K562 (cell line): ENCODE measurements around the gene ECE2. TPM values are rescaled to one million over a fixed set of nuclear protein-coding genes. Genes with fewer than 3 reads are reported as not detected.

Experiments used
- ATF6 ChIP-seq: sonication (generic); formaldehyde crosslinking; IDR thresholded peaks from 2 replicates; pipeline ENCODE4 v1.4.0; 2020; ENCODE audit warnings: mild to moderate bottlenecking, missing genetic modification reagents
- CTCF ChIP-seq, 3 experiments: IDR thresholded peaks in 2 of 3; conservative IDR thresholded peaks in 1 of 3; 2 replicates each; pipeline ENCODE4 v1.5.1; 2011 to 2012; ENCODE audit warnings: low read length in 3 of 3, mild to moderate bottlenecking in 3 of 3, control low read depth in 2 of 3, improper control_type of control experiment in 1 of 3, inconsistent platforms in 1 of 3, low read depth in 1 of 3, mixed read lengths in 1 of 3, moderate library complexity in 1 of 3; ENCODE audit not compliant: insufficient read depth in 2 of 3
- DEAF1 ChIP-seq: fragments of 450-650 bp; formaldehyde crosslinking; IDR thresholded peaks from 2 replicates; pipeline ENCODE4 v1.4.0; 2020; ENCODE audit warnings: mild to moderate bottlenecking, moderate library complexity
- FOXA3 ChIP-seq, 2 experiments: fragments of 450-650 bp in 1 of 2; sonication (generic) in 1 of 2; formaldehyde crosslinking; IDR thresholded peaks in 1 of 2; conservative IDR thresholded peaks in 1 of 2; 2 replicates each; pipeline versions ENCODE4 v1.4.0 to v1.8.0; 2020 to 2022; ENCODE audit warnings: mild to moderate bottlenecking in 2 of 2, missing genetic modification reagents in 1 of 2
- IFI16 ChIP-seq: fragments of 250-450 bp; sonication (Bioruptor Pico); IDR thresholded peaks from 2 replicates; pipeline ENCODE4 v2.1.2; 2022; ENCODE audit warnings: mild to moderate bottlenecking, inconsistent platforms
- IRF9 ChIP-seq: fragments of 450-650 bp; IDR thresholded peaks from 2 replicates; pipeline ENCODE4 v1.6.1; 2016; ENCODE audit warnings: missing biosample characterization, missing genetic modification characterization
- LARP7 ChIP-seq: fragments of 450-650 bp; IDR thresholded peaks from 2 replicates; pipeline ENCODE4 v1.6.1; 2016
- MAZ ChIP-seq, 2 experiments: fragments of 450-650 bp in 1 of 2; sonication (generic) in 1 of 2; formaldehyde crosslinking; IDR thresholded peaks in 1 of 2; conservative IDR thresholded peaks in 1 of 2; 2 replicates each; pipeline versions ENCODE4 v1.4.0 to v1.5.0; 2020; ENCODE audit warnings: mild to moderate bottlenecking in 1 of 2, missing genetic modification reagents in 1 of 2
- MLLT1 ChIP-seq, 2 experiments: fragments of 450-650 bp; IDR thresholded peaks; 2 replicates each; pipeline ENCODE4 v1.6.1; 2016
- RB1 ChIP-seq: fragments of 450-650 bp; IDR thresholded peaks from 2 replicates; pipeline ENCODE4 v1.6.1; 2017; ENCODE audit warnings: low read depth, mild to moderate bottlenecking
- SMARCE1 ChIP-seq: fragments of 450-650 bp; IDR thresholded peaks from 2 replicates; pipeline ENCODE4 v1.7.1; 2016; ENCODE audit warnings: mild to moderate bottlenecking
- STAG1 ChIP-seq: sonication (generic); formaldehyde crosslinking; IDR thresholded peaks from 2 replicates; pipeline ENCODE4 v1.5.0; 2020; ENCODE audit warnings: missing genetic modification reagents, borderline replicate concordance
- TEAD1 ChIP-seq, 2 experiments: fragments of 450-650 bp in 1 of 2; sonication (generic) in 1 of 2; formaldehyde crosslinking; IDR thresholded peaks; 2 replicates each; pipeline versions ENCODE4 v1.4.0 to v1.8.0; 2020 to 2022; ENCODE audit warnings: mild to moderate bottlenecking in 2 of 2, missing genetic modification reagents in 1 of 2
- ZBTB11 ChIP-seq, 3 experiments: fragments of 200-800 bp in 1 of 3; fragments of 250-450 bp in 1 of 3; fragments of 450-650 bp in 1 of 3; sonication (Bioruptor Pico) in 1 of 3; sonication (Bioruptor generic) in 1 of 3; formaldehyde crosslinking in 1 of 3; IDR thresholded peaks; 2 replicates each; pipeline versions ENCODE4 v1.6.1 to v1.8.0; 2016 to 2022; ENCODE audit warnings: mild to moderate bottlenecking in 2 of 3, missing genetic modification characterization in 2 of 3, missing compliant biosample characterization in 1 of 3, moderate library complexity in 1 of 3
- polyA plus RNA-seq, 8 experiments: library from polyadenylated mRNA; depleted of rRNA in 4 of 8; stranded (reverse) in 5 of 8; unstranded in 3 of 8; fragments of >200 nt; fragmentation: Nextera tagmentation in 2 of 8; fragmentation: Illumina TruSeq in 1 of 8; extraction: Ambion mirVana in 2 of 8; extraction: Trizol in 1 of 8; gene quantifications; 2 replicates each; pipeline versions ENCODE4 v1.2.1 to v1.2.3, GENCODE V29; 2011 to 2014; ENCODE audit warnings: inconsistent platforms in 1 of 8, missing spikeins in 1 of 8
- total RNA-seq, 7 experiments: library from RNA; depleted of rRNA in 6 of 7; stranded (reverse); fragments of >200 nt in 6 of 7; fragmentation: Illumina TruSeq in 2 of 7; extraction: Trizol in 2 of 7; gene quantifications; 2 replicates each; pipeline versions ENCODE4 v1.2.1 to v1.2.3, GENCODE V29; 2011 to 2021; ENCODE audit warnings: low replicate concordance in 1 of 7

The ECE2 gene
- total and polyA plus RNA-seq, 9 of the 15 experiments (the other 6 are each of a cell fraction or from before 2014, with no cell fraction given), result not detected

- no peak for TF ChIP-seq ATF6
- TF ChIP-seq MLLT1 (IDR thresholded peaks at IDR 0.05), result no peak
- no peak for TF ChIP-seq IRF9 (tag)
- 0 out of 6 replicates have a peak, but pooled peaks of 1 of the 3 experiments have one; percentile 35 for TF ChIP-seq ZBTB11 (CRISPR knock-in tag; IDR thresholded peaks at IDR 0.05)
- TF ChIP-seq TEAD1 (CRISPR knock-in tag; IDR thresholded peaks at IDR 0.05), result 0 out of 4 replicates have a peak, but pooled peaks of 1 of the 2 experiments have one; percentile 28
- peak; percentile 63 for TF ChIP-seq DEAF1 (CRISPR knock-in tag)
- TF ChIP-seq SMARCE1, result no peak
- no peak for TF ChIP-seq IFI16 (CRISPR knock-in tag)
- no peak for TF ChIP-seq FOXA3 (CRISPR knock-in tag; conservative IDR thresholded peaks at IDR 0.05 in 1 of 2, IDR thresholded peaks at IDR 0.05 in 1 of 2)
- peak in 1 of 2 experiments; percentile 52; a peak in 2 of 4 replicates for TF ChIP-seq MAZ (CRISPR knock-in tag; conservative IDR thresholded peaks at IDR 0.05 in 1 of 2, IDR thresholded peaks at IDR 0.05 in 1 of 2)
- peak; percentile 81 for TF ChIP-seq STAG1 (CRISPR knock-in tag)
- peak; percentile 84 to 92 (median 84) for TF ChIP-seq CTCF (IDR thresholded peaks at IDR 0.05 in 2 of 3, conservative IDR thresholded peaks at IDR 0.05 in 1 of 3; ENCODE audit: insufficient read depth in 2 of 3, low read depth in 1 of 3, low read length in 3 of 3)
- no peak for TF ChIP-seq RB1
- TF ChIP-seq LARP7, result no peak
These were observed 13.7 kb downstream of the ECE2 start (continued) for GRCh38 chr3:184289426-184289938.
